Measurements from ENCODE around the gene LRRC28.
A peak's percentile ranks its signal among the peaks of the same experiment; 100 is the strongest.

Gene LRRC28

DNA sequence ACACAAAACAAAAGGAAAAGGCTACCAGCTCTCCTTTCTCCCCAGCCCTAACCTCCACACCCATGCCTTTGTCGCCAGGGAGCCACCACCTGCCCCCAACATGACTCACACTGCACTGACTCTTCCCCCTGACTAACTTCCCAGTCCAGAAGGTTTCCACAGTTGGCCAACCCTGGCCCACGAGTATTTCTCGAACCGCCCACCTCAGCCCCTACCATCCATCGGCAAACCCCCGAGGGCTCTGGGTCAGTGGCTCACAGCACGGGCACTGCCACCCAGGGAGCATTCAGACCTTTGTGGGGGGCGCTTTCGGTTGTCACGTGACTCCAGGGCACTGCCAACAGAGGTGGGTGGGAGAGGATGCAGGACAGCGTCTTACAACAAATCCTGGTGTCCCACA is 152.3 kb downstream of the LRRC28 start:
- no peak for DNase-seq

GRCh38 chr15:99404454-99404853 is 153.2 kb downstream of the LRRC28 start:
- no peak for DNase-seq

DNA sequence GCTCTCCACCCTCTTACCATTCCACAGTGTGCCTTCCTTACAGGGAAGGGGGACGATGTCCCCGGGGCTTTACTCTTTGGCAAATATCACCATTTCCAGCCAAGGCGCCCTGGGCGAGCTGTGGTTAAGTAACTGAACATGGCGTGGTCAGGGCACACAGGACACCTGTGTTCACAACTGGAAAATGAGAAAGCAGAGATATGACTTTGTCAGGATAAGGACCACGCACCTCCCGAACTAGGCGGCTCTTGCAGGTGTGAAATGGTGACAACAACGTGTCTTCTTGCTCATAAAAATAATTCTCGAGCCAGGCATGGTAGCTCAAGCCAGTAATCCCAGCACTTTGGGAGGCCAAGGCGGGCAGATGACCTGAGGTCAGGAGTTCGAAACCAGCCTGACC is 154.8 kb downstream of the LRRC28 start:
- no peak for DNase-seq

GRCh38 chr15:99406716-99407487 is 155.6 kb downstream of the LRRC28 start:
- DNase-seq = no peak

DNA sequence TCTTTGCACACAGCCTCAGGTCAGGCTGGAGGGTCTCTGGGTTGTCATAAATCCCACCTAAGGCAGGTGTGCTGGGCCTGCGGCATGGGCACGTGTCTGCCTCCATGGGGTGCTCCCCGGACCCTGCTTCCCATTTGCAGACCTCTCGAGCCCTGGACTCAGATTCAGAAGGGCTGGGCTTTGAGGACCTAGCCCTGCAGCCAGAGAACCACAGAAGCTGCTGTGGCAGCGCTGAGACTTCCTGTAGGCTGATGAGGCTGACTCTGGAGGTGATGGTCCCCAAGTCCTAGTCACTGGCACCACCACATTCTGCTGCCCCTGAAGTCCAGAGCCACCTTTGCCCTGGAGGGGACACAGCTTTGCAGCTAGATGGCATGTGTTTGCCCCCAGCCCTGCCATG is 156.4 kb downstream of the LRRC28 start:
- no peak for DNase-seq

- no peak for DNase-seq
These were observed 157.2 kb downstream of the LRRC28 start for GRCh38 chr15:99408236-99409096.

GRCh38 chr15:99409097-99409473 is 157.8 kb downstream of the LRRC28 start:
- DNase-seq = peak; percentile 43 to 56

- DNase-seq = no peak
These were observed 158.3 kb downstream of the LRRC28 start for GRCh38 chr15:99409560-99409959.

GRCh38 chr15:99410477-99410876 is 159.2 kb downstream of the LRRC28 start:
- no peak for DNase-seq

DNA sequence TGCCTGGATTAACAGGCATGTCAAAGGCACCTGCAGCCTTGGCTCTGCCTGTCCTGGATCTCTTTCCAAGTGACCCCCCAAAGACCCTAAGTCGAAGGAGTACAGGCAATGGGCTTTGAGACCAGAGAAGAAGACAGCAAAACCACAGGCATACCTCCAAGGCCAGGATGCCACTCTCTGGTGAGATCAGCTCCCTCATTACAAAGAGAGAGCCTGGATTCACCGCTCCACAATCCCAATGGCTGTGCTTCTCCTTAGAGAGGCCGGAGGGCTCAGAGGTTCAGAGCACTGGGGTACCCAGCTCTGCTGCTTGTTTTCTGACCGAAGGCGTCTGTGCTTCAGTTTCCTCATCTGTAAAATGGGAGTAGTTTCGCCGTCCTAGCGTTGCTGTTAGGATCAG is 160.0 kb downstream of the LRRC28 start:
- no peak for DNase-seq

- DNase-seq = no peak
These were observed 160.8 kb downstream of the LRRC28 start for GRCh38 chr15:99412082-99412481.

- no peak for DNase-seq
These were observed 161.3 kb downstream of the LRRC28 start for GRCh38 chr15:99412626-99413025.

- no peak for DNase-seq
These were observed 162.9 kb downstream of the LRRC28 start for GRCh38 chr15:99413955-99414754.

GRCh38 chr15:99414755-99415731 is 163.8 kb downstream of the LRRC28 start:
- DNase-seq = no peak

GRCh38 chr15:99416191-99417188 is 165.2 kb downstream of the LRRC28 start:
- DNase-seq = no peak

GRCh38 chr15:99421172-99421656 is 169.9 kb downstream of the LRRC28 start:
- no peak for DNase-seq

DNA sequence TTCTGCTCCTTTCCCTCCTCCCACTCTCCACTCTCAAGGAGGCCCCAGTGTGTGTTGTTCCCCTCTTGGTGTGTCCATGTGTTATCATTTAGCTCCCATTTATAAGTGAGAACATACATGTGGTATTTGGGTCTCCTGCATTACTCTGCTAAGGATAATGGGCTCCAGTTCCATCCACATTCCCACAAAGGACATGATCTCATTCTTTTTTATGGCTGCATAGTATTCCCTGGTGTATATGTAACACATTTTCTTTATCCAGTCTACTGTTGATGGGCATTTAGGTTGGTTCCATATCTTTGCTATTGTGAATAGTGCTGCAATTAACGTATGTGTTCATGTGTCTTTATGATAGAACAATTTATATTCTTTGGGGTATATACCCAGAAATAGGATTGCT is 170.5 kb downstream of the LRRC28 start:
- DNase-seq = no peak

DNA sequence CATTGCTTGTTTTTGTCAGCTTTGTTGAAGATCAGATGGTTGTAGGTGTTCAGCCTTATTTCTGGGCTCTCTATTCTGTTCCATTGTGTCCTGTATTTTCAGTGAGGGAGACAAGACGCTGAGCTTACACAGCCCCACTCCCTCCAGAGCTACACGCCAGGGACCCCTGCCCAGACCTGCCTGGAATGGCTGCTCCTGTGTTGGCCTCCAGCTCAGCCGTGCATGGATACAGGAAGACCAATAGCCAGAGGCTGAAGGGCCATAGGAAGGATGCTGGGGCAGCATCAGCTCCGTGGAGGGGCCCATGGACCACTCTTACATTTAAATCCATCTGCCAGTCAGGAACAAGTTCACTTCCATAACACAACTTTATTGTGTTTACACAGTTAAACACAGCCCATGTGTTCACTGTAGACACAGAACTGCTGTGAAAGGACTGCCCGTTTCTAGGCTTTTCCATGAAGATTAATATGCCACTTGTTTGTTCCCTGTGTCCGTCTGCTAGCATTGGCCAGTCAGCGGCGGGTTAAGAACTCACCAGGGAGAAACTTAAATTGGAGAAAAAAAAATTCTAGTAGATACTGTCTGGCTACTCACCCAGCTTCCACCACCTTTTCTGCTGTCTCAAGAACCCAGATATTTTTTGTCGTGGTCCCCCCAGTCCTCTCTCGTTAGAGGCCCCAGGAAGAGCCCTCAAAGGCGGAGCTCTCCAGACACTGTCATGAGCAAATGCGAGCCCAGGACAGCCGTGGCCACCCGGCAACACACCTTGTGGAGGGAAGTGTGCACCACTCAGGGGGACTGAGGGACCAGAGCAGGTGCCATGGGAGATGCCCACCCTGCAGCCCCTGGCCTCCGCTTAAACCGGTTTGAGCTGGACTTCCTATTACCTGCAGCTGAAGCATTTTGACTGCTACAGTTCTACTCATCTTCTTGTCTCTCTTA is 172.2 kb downstream of the LRRC28 start:
- no peak for DNase-seq

GRCh38 chr15:99424131-99424571 is 172.9 kb downstream of the LRRC28 start:
- DNase-seq = no peak

All from Kasumi-1 (cell line).